Non-pigmented ciliary epithelial cell (primary cell): ENCODE data around the gene DIPK1B.

ENCODE experiments used
- DNase-seq: peaks from one replicate; pipeline ENCODE4 v3.0.0-alpha.2; 2010; ENCODE audit warnings: low read depth

Gene DIPK1B

DNA sequence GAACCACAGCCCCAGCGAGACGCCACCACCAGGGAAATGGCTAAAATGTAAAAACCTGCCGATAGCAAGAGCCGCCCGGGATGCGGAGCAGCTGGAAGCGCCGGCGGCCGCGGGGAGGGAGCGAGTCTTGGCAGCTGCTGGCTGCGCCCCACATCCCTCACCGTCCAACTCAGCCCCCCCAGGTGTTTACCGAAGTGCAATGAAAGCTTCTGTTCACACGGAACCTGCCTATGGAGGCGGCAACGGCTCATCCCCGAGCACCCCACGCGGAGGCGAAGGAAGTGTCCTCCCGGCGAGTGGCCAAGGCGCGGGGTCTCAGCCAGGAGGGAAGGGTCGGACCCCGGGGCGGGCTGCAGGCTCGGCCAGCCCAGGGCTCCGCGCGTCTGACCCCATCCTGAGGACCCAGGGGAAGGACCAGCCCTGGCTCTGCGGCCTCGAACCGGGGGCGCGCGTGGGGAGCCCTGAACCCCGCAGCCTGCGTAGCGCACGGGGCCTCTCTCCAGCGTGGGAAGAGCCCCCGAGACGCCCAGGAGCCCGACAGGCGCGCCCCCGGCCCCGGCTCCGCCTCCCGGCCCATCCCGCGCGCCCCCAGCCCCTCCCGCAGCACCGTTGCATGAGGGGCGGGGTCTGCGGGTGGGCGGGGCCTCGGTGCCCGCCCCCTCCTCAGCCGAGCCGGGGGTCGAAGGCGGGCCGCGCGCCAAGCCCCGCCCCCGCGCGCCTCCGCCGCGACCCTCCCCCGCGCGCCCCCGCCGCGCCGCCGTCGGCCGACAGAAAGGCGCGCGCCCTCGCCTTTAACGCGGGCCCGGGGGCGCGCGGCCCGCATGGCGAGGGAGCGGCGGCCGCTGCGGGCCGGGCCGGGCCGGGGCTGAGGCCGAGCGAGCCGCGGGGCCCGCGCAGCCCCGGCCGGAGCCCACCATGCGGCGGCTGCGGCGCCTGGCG, at the start of gene DIPK1B:
TSS of gene DIPK1B (plus strand) at position 822 of the 939 bp plus-strand sequence. CDS start at position 916, 94 bp downstream.
- no peak for DNase-seq

DNA sequence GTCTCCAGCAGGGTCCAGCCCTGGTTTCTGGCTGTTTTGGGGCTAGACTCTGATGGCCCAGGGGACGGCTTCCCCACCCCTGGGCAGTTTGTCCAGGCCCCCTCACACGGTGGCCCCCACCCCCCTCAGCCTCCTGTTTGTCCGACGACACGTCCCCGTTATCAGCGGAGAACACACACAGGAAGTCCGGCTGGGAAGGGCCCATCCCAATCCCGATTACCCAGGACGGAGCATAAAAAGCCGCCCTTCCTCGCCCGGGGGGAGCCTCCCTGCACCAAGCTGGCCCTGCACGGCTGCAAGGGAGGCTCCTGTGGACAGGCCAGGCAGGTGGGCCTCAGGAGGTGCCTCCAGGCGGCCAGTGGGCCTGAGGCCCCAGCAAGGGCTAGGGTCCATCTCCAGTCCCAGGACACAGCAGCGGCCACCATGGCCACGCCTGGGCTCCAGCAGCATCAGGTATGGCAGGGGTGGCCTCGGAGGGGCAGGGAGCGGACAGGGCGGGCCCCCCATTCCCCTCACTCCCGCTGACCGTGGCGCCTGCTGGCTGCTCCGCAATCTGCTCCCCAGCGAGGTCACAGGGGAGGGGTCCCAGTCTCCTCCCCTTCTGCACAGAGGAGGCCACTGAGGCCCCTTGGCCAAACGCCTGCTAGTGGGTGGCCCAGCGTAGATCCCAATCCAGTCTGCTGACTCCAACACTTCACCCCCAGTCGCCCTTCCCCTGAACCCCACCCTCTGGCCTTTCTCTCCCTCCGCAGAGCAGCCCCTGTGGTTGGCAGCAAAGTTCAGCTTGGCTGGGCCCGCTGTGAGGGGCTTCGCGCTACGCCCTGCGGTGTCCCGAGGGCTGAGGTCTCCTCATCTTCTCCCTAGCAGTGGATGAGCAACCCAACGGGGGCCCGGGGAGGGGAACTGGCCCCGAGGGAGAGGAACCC, 49.5 kb upstream of the DIPK1B start, which contains the start of gene EGFL7:
TSS of gene EGFL7 (plus strand) at position 261 of the 926 bp plus-strand sequence. CDS start 5,367 bp downstream, outside the sequence.
- DNase-seq, result no peak

DNA sequence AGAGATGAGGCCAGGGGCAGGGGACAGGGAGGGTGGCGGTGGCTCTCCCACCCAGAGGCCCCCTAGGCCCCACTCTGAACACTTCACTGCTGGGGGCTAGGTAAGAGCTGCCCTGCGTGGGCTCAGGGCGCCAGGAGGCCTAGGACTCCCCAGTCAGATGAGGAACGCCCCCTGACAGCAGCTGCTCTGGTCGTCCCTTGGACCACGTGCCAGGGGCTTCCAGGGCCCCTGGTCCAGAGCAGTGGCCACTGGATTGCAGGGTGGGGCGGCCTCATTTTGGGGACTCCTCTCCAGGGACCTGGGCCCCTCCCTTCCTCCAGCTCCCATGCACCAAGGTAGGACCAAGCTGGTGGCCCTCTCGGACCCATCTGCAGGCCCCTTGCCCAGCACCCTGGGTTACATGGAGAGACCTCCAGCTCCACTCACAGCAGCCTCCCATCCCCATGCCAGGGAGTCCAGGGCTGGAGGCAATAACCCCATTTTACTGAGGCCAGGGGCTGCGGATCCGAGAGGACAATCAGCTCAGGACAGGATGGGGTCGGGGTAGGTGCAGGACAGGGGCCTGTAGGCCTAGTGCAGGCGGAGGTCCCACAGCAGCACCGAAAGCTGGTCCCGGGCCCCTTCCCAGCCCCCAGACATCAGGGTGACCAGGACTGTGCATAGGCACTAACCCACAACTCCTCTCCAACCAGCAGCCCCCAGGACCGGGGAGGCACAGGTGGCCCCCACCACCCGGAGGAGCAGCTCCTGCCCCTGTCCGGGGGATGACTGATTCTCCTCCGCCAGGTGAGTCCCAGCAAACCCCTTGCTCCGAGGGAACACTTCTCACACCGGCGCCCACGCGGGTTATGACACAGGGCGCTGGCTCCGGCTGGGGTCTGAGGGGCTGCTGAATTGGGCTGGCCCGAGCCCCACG, 48.1 kb upstream of the DIPK1B start:
- DNase-seq, result no peak

DNA sequence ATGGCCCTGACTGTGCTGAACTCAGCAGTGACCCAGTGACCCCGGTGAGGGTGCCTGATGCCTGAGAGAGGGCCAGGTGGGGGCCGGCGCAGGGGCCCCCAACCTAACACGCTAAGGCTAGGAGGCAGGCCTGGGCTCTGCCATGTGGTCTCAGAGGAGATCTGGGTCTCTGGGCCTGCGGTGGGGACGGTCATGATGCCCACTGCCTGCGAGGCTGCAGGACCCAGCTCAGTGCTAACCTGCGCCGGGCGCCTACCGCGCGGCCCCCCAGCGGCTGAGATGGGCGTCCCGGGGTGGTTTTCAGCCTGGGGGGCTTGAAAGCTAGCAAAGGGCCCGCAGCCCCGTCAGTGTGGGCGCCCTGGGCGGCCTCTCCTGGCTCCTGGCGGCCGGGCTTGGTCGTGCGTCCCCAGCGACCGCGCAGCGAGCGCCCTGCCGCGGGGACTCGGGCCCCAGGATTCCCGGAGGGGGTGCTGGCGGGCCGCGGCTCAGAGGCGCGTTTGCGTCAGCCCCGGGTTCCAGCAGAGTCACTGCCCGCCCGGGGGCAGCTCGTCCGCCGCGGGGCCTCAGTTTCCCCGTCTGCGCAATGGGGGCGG, 47.2 kb upstream of the DIPK1B start:
- DNase-seq, result no peak

DNA sequence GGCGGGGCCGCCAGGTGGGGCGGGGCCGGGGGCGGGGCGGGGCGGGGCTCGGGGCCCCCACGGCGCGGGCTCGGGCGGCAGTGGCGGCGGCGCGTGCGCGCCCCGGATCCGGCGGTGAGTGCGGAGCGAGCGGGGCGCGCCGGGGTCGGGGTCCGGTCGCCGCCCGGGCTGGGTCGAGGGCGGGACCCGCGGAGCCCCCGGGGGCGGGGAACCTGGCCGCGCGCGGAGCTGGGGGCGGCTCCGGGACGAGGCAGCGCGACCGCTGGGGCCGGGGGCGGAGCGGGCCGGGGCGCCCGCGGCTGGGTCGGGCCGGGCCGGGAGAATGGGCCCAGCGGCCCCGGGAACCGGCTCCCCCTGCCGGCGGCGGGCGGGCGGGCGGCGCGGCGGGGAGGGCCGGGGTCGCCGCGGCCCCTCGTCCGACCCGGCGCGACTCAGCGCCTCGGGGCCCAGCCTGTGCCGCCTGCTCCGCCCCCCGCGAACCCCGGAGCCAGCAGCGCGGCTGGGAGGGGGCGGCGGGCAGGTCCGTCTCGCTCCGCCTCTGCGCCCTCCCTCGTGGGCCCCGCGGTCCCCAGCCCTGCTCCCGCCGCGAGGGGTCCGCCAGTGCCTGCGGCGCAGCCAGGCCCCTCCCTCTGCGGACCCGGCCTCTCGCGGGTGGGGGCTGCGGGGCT, 46.5 kb upstream of the DIPK1B start:
- no peak for DNase-seq

DNA sequence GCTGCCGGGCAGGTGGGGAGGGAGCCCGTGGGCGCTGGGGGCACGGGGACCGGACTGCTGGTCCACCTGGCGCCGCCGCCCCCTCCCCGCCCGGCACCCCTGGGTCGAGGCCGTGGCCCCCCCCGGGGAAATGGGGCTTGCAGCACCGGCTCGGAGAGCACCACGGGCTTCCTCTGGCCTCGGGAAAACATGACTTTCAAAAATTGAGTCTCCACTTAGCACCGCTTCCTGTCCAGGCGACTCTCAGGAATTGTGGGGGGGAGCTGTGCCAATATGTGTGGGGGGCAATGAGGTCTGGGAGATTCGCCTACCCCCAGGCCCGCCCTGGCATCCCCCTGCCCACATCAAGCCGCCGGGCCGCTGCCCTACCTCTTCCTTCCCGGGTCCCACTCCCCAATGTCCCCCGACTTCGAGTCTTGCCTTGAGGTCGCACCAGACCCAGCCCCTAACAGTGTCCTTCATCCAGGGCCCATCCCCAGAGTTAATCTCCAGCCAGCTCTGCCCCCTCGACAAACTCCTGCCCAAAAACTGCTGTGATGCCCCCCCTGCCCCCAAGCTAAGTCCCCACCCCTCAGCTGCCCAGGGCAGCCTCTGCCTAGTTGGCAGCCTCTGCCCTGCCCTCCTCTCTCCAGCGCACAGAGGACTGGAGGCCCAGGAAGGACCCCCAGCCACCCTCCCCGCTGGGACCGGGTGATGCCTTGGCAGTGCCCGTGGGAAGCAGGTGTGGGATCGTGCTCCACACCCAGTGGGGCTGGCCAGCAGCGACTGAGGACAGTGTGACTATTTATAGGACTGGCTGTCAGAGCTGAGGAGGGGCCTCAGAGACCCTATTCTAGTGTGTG, 45.8 kb upstream of the DIPK1B start:
- no peak for DNase-seq

DNA sequence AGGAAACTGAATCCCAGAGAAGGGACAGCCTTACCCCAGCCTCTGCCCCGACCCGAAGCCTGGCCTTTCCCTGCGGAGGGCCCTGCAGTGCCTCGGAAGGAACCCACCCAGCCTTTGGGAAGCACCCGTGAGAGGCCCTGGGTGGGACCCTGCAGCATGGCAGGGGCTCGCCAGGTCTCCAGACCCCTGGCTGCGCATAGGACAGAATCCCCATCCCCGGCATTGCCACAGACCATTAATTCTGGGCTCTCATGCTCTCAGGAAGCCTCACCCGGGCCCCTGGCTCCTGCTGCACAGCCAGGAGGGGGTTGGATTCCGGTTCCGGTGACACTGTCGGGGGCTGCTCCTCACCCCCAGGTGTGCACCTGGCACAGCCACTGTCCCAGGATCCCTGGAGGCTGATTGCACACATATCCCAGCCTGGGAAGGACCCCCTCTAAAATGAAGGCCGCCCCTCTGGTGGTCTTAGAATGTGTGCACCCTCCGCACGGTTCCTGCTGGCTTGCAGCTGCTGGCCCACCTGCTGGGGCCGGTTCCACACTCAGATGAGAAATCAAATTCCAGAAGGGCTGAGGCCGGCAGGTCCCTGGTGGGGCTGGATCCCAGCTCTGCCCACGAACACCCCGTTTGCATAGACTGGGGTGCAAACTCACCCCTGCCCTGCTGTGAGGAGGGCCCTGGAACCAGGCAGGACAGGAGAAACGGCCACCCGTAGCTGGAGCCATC, 45.0 kb upstream of the DIPK1B start:
- DNase-seq, result no peak

DNA sequence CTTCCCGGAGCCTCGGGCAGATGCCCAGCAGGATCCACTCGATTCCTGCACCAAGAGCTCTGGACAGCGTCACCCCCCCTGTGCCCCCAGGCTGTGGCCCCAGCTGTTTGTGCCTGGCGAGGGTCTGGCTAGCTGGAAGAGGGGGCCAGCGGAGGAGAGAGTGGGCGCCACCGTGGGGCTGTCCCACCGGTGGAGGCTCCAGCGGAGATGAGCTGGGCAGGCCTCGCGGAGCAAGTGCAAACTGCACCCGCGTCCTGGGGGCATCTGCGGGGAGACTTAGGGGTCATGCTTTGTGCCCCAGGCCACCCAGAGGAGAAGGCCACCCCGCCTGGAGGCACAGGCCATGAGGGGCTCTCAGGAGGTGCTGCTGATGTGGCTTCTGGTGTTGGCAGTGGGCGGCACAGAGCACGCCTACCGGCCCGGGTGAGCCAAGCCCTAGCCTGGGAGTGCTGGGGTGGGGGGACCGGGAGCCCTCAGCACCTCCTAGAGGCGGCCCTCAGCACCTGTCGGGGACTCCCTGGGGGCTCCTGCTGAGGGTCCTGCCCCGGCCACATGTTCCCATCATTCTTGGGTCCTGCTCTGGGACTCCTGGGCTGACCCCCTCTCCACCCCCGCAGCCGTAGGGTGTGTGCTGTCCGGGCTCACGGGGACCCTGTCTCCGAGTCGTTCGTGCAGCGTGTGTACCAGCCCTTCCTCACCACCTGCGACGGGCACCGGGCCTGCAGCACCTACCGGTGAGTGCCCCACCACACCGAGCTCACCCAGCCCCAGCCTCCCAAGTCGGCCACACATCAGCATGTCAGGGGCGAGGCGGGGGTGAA, 44.2 kb upstream of the DIPK1B start:
- no peak for DNase-seq

DNA sequence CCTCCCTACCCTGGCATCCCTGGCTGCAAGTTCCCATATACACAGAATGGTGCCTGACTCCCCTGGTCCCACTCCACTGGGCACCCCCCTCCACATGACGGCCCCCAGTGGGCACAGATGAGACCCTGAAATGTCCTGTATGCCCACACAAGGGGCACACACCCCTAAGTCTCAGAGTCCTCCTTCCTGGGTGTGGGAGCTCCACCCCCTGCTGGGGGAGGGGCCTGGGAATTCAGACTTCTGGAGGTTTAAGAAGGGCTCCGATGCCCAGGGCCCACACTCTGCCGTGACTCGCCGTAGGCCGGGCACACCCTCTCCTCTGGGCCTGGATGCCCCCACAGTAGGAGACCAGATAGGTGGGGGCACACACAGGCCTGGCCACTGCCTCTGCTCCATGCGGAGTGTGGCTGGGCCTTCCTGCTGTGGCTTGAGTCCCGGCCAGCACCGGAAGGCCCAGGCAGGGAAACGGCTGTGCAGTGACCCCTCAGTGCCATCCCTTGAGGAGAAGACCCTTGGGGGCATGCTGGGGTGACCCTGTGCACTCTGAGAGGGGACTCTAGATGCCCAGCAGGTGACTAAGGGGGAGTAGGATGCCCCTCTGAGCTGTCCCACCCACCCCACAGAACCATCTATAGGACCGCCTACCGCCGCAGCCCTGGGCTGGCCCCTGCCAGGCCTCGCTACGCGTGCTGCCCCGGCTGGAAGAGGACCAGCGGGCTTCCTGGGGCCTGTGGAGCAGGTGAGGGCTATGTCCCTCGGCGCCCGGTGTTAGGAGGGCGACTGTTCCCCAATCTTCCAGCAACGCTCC, 43.2 kb upstream of the DIPK1B start:
- DNase-seq, result no peak

DNA sequence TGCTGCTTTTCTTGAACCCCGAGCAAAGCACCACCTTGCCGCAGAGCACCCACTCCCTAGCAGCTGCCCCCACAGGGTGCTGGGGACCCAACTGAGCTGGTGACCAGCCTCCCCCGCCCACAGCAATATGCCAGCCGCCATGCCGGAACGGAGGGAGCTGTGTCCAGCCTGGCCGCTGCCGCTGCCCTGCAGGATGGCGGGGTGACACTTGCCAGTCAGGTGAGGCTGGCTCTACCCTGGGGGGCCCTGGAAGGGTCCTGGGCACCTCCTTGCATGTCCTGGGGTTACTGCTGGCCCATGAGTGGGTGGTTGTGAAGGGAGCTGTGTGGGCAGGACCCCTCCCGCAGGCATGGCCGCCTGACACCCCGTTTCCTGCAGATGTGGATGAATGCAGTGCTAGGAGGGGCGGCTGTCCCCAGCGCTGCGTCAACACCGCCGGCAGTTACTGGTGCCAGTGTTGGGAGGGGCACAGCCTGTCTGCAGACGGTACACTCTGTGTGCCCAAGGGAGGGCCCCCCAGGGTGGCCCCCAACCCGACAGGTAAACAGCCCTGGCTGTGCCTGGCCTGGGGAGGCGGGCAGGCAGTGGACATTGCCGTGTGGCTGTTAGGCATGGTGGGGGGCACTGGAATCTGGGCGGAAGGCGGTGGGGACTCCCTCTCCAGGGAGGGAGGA, 42.4 kb upstream of the DIPK1B start:
- no peak for DNase-seq

DNA sequence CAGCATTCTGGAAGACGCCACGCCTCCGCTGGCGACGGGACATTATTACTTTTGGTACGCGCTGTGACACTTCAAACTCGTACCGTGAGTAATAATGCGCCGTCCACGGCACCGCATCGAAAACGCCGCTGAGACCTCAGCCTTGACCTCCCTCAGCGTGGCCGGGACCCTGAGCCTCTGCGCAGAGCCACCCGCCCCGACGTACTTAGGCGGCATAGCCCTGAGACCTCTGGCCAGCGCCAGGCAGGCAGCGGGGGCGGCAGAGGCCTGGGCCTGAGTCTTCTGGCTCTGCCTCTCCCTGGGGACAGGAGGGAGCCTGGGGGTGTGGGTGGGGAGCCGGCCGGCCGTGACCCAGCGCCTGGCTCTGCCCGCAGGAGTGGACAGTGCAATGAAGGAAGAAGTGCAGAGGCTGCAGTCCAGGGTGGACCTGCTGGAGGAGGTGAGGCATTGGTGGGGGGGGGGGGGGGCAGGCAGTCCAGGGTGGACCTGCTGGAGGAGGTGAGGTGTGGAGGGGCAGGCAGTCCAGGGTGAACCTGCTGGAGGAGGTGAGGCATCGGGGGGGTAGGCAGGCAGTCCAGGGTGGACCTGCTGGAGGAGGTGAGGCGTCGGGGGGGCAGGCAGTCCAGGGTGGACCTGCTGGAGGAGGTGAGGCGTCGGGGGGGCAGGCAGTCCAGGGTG, 41.7 kb upstream of the DIPK1B start:
- DNase-seq, result no peak

DNA sequence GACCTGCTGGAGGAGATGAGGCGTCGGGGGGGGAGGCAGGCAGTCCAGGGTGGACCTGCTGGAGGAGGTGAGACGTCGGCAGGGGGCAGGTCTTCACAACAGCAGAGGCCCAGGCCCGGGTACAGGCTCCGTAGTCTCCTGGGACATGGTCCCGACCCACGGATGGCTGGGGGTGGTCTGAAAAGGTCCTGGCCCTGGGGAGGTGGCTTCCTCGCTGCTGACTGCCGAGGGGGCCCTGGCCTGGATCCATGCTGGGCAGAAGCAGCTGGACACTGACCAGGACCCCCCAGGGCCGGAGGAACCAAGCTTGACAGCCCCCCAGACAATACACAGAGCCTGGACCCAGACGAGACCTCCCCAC, 41.1 kb upstream of the DIPK1B start:
- DNase-seq, result no peak

DNA sequence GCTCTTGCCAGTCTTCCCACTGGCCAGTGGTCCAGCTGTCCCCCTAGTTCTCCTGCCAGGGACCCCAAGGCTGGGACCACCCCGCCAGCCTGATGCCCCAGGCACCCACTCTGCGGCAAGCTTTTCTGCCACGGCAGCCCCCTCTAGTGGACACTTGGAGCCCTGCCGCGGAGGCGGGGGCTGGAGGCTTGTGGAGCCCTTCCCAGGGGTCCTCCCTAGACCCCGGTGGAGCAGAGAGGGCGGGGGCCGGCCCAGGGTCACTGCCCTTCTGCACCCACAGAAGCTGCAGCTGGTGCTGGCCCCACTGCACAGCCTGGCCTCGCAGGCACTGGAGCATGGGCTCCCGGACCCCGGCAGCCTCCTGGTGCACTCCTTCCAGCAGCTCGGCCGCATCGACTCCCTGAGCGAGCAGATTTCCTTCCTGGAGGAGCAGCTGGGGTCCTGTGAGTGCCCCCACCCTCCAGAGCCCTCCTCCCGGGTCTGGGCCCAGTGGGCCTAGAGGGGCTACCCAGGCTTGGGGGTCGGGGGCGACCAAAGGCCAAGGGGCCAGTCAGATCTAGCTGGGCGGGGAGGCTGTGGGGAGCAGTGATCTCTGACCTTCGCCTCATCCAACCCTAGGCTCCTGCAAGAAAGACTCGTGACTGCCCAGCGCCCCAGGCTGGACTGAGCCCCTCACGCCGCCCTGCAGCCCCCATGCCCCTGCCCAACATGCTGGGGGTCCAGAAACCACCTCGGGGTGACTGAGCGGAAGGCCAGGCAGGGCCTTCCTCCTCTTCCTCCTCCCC, 40.5 kb upstream of the DIPK1B start:
- DNase-seq, result no peak

DNA sequence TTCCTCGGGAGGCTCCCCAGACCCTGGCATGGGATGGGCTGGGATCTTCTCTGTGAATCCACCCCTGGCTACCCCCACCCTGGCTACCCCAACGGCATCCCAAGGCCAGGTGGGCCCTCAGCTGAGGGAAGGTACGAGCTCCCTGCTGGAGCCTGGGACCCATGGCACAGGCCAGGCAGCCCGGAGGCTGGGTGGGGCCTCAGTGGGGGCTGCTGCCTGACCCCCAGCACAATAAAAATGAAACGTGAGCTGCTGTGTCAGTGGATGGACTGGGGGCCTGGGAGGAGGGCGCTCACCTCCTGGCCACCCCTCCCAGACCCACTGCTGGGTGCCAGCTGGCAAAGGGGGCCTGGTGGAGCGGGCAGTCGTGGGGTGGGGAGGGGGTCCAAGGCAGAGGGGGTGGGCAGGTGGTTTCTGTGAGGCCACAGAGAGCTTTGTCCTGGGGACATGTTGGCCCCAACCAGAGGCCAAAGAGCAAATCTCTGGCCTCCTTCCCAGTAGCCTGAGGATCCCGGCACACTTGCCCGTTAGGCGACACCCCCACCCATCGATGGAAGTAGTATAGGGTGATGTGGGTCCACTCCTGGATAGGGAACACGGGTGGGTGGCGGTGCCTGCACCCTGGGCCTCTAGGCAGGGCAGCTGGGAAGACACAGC, 39.8 kb upstream of the DIPK1B start:
- DNase-seq, result no peak
